HG02885 (cell line): ENCODE measurements around the gene UHRF1.
"Not testable (repeated sequence)": the region's sequence is repeated elsewhere in the genome, so short reads cannot be mapped to it uniquely, and the experiment has no call there.

Experiments used
- ATAC-seq: cut with Tn5 transposase; IDR thresholded peaks from one replicate; pipeline ENCODE4 v1.9.1; 2021; ENCODE audit warnings: mild to moderate bottlenecking; ENCODE audit not compliant: unreplicated experiment, poor library complexity

Gene UHRF1

GRCh38 chr19:4909156-4909896, at the start of gene UHRF1:
TSS of gene UHRF1 (plus strand) at chr19:4909501. CDS start at chr19:4910886, 1,385 bp downstream.
- ATAC-seq: peak; percentile 29

DNA sequence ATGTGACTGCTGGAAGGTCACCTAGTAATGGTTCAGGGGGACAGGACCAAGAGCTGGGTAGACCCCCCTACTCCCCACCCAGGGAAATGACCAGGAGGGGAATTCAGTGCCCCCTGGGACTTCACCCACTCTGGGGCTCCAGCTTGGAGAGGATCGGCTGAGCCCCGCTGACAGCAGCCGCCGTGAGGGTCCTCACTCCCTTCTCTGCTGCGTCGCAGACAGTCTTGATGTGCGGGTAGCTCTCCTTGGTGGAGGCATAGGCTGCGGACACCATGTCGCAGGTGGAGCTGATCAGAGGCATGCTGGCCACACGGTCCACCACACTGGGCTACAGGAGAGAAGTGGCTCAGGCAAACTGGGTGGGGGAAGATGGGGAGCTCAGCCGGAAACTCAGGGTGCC, 49.6 kb upstream of the UHRF1 start:
- ATAC-seq: no peak

DNA sequence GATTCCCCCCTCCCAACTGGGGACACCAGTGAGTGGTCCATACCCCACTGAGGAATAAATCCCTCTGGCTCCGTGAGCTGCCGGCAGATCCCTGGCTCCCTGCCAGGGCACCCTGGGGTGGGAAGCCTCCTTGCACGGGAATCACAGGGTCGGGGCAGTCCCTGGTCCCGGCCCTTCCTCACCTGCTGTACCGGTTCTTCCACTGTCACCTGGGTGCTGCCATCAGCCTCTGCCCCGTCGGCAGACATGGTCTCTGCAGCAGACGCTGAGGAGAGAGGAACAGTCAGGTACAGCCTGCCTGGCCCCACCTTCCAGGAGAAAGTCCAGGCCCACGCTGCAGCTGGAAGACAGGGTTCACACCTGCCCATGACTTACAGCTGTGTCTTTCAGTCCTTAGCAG, 48.2 kb upstream of the UHRF1 start:
- ATAC-seq: no peak

- no peak for ATAC-seq
Measured at GRCh38 chr19:4866595-4867424, 42.5 kb upstream of the UHRF1 start.

DNA sequence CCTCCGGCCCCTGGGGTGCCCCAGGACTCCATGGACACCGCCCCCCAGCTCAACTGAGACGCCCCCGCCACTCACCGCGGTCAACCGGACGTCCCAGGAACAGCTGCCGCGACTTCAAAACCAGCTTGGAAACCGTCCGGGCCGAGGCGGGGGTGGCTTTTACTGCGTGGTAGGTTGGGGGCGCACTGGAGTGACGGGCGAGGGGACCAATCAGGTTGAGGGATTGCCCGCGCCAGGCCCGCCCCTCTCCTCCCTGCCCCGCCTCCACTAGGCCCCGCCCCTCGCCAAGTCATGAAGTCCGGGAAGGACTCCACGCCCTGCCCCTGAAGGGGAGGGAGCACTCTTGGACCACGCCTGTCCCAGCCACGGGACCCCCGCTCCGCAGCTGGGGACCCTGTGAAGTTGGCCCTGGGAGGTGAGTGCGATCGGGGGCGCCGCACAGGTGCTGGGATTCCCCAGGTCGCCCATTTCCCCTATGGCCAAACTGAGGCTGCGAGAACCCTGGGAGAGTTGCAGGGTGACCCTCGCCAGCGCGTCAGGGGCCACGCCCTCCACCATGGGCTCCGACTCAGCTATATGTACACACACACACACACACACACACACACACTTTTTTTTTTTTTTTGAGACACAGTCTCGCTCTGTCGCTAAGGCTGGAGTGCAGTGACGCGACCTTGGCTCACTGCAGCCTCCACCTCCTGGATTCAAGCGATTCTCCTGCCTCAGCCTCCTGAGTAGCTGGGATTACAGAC, 41.6 kb upstream of the UHRF1 start, which contains the start of gene PLIN3:
Gene PLIN3 (minus strand): TSS at position 134 of the 752 bp plus-strand sequence. CDS start 6,273 bp downstream, outside the sequence.
- ATAC-seq: peak; percentile 85

DNA sequence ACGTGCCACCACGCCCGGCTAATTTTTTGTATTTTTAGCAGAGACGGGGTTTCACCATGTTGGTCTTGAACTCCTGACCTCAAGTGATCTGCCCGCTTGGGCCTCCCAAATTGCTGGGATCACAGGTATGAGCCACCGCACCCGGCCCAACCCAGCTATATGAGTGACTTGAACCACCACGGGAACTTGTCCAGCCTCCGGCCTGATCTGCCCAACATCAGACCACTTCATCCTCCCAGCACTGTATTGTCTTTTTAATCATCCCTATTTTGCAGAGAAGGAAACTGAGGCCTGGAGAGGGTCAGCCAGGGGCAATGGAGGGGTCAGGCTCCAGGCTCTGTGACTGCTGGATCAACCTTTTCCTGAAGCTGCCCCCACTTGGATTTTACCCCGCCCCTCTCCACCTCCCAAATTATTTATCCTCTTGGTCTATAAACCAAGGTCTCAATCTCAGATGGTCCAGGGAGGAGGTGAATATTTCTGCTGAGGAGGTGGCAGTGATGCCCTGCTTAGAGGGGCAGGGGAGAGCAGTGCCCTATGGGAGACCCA, 40.9 kb upstream of the UHRF1 start:
- ATAC-seq: no peak

DNA sequence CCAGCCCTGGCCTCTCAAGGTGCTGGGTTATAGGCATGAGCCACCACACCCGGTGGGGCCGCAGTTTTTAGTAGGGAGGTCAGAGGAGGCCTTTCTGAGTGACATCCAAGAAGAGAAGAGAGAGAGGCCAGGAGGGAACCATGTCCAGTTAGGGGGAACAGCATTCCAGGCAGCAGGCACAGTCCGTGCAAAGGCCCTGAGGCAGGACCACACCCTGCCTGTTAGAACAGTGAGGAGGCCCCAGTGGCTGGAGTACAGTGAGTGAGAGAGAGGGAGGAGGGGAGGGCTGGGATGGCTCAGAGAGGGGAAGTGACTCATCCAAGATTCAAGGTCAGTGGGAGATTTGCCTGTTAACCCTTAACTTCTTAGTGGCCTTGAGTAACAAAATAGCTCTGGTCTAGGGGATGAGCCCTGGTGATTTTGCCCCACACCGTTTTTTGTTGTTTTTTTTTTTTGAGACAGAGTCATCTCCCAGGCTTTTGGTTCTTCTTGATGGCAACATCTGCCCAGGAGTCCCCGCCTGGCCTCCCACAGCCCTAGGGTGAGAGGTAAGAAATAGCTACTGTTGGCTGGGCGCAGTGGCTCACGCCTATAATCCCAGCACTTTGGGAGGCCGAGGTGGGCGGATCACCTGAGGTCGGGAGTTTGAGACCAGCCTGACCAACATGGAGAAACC, 39.1 kb upstream of the UHRF1 start:
- ATAC-seq: no peak

DNA sequence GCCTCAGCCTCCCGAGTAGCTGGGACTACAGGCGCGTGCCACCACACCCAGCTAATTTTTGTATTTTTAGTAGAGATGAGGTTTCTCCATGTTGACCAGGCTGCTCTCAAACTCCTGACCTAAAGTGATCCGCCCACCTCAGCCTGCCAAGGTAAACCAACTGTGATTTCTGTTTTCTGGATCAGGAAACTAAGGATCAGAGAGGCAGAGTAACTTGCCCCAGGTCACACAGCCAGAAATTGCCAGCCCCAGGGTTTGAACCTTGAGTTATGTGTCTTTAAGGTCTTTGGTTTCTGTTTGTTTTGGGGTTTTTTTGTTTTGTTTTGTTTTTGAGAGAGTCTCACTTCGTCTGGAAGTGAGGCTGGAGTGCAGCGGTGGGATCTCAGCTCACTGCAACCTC, 37.6 kb upstream of the UHRF1 start:
- ATAC-seq: no peak

DNA sequence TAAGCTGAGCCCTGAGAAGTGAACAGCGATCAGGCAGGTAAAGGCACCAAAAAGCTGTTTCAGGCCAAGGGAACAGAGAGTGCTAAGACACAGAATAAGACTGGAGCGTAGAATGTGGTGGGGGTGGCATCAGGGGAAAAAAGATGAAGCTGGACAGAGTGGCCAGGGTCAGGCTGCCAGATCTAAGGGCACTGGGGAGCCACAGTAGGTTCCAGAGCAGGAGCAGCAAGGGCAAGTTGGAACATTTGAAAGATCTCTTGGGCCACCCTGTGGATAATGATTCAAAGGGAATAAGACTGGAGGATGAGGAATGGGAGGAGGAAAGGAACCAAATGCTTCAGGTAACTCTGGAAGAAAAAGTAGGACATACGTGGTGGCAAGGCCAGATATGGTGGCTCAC, 35.4 kb upstream of the UHRF1 start:
- no peak for ATAC-seq

- no peak for ATAC-seq
Measured at GRCh38 chr19:4877753-4878490, 31.4 kb upstream of the UHRF1 start.

DNA sequence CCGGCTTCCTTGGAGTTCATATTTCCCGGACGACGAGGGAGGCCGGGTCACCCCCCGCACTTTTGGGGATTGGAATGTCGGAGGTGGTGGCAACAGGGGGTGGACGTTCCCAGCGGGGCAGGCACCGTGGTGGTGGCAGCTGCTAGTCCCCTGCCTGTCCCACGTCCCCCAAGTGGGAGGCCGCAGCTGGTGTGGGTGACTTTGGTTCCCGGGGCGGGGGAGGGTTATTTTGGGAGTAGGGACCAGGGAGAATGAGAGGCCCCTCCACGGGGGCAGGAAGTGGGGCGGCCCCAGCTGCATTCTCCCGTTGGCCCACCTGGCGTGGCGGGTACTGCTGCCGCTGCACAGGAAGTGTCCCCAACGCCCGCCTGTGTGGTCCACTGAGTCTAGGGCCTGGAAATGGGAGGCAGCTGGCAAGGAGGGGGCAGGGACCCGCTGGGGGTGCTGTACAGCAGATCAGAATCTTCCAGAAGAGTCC, 30.8 kb upstream of the UHRF1 start:
- ATAC-seq: no peak

DNA sequence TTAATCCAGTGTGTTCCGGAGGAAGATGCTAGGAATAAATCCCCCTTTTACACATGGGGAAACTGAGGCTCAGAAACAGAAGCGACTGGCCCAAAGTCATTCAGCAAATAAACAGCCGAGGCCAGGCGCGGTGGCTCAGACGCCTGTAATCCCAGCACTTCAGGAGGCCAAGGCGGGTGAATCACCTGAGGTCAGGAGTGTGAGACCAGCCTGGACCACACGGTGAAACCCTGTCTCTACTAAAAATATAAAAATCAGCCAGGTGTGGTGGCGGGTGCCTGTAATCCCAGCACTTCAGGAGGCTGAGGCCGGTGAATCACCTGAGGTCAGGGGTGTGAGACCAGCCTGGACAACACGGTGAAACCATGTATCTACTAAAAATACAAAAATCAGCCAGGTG, 30.3 kb upstream of the UHRF1 start:
- ATAC-seq: no peak

DNA sequence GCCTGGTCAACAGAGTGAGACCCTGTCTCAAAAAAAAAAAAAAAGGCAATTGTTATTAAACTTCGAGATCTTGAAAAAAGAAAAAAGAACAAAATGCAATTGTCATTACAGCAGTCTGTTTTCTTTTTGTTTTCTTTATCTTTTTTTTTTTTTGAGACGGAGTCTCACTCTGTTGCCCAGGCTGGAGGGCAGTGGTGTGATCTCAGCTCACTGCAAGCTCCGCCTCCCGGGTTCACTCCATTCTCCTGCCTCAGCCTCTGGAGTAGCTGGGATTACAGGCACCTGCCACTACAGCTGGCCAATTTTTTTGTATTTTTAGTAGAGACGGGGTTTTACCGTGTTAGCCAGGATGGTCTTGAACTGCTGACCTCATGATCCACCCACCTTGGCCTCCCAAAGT, 26.4 kb upstream of the UHRF1 start:
- not testable (repeated sequence) for ATAC-seq

DNA sequence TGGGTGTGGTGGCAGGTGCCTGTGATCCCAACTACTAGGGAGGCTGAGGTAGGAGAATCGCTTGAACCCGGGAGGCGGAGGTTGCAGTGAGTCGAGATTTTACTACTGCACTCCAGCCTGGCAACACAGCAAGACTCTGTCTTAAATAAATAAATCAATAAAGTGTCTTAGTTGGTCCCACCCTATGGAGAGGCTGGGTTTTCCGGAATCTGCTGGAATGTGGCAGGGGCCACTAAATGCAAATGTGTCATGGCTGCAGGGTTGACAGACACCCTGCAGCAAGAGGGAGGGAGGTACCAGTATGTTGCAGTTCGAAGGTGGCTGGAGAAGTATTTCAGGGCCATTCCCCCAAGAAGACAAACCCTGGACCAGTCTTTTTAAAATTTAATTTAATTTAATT, 24.3 kb upstream of the UHRF1 start:
- ATAC-seq: not testable (repeated sequence)

DNA sequence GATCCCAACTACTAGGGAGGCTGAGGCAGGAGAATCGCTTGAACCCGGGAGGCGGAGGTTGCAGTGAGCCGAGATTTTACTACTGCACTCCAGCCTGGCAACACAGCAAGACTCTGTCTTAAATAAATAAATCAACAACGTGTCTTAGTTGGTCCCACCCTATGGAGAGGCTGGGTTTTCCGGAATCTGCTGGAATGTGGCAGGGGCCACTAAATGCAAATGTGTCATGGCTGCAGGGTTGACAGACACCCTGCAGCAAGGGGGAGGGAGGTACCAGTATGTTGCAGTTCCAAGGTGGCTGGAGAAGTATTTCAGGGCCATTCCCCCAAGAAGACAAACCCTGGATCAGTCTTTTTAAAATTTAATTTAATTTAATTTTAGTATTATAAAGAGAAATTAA, 21.5 kb upstream of the UHRF1 start:
- not testable (repeated sequence) for ATAC-seq

DNA sequence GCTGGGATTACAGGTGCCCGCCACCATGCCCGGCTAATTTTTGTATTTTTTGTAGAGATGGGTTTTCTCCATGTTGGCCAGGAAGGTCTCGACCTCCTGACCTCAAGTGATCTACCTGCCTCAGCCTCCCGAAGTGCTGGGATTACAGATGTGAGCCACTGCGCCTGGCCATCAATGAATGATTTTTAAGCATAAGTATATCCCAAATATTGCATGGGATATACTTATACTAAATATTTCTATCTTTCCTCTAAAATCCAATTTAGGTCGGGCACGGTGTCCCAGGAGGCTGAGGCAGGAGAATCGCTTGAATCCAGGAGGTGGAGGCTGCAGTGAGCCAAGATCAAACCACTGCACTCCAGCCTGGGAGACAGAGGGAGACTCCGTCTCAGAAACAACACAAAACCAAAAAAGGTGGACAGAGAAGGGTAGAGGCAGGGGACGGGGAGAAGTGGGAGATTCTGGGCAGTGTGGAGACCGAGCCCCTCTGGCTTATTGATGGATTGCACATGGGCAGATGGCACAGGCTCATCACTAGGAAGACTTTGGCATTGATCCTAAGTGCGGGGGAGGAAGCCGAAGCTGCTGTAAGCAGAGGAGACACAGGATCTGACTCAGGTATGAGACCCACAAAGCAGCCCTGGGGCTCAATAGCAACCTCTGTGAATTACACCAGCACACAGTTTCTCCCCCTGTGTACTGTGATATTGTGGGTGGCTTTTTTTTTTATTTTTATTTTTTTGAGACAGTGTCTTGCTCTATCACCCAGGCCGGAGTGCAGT, 20.1 kb upstream of the UHRF1 start:
- no peak for ATAC-seq

DNA sequence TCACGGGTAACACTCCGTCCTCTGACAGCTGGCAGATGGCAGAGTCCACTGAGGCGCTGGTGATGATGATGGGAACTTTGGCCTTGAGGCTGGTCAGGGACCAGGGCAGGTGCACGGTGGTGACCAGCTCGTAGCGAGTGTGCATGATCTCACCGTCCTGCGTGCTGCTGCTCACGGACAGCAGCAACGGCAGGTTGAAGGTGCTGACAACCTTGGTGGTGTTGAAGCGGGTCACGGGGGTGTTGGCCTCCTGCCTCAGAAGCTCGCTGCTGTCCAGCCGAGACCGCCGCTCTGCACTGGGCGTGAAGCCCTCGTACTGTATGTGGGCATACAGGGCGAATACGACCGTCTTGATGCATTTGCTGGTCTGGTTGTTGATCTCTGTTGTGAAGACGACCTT, 18.2 kb upstream of the UHRF1 start:
- ATAC-seq: no peak

GRCh38 chr19:4892962-4893361, 16.3 kb upstream of the UHRF1 start:
- ATAC-seq: not testable (repeated sequence)
